Measurements from ENCODE around the gene HOXA3.

The HOXA3 gene

DNA sequence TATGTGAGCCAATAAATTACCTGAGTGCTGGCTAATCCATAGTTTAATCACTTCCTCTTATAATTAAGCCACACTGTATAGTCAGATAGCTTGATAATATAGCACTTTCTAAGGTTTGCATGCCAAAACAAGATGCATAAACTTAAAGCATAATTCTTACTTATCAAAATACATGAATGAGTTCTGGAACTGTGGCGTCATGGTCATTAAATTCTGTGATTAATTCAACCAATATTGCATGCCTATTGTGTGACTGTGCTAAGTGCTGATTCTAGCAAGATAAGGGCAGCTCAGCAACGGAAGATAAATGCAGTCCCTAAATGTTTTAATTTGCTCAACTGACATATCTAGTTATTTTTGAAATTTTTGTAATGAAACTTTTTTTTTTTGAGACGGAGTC lies 86.2 kb downstream of the HOXA3 start:
- no peaks in the 10 kb centered on the region for H3K9me3 ChIP-seq
- no peaks in the 10 kb centered on the region for H3K4me1 ChIP-seq (ENCODE audit: control insufficient read depth in 1 of 2, insufficient read depth in 1 of 2, low read depth in 1 of 2, low read length in 1 of 2)
- H3K27ac ChIP-seq, result no peak overlapping the region
- no peaks in the 10 kb centered on the region for H3K27me3 ChIP-seq
- TF ChIP-seq, protein P1, sequence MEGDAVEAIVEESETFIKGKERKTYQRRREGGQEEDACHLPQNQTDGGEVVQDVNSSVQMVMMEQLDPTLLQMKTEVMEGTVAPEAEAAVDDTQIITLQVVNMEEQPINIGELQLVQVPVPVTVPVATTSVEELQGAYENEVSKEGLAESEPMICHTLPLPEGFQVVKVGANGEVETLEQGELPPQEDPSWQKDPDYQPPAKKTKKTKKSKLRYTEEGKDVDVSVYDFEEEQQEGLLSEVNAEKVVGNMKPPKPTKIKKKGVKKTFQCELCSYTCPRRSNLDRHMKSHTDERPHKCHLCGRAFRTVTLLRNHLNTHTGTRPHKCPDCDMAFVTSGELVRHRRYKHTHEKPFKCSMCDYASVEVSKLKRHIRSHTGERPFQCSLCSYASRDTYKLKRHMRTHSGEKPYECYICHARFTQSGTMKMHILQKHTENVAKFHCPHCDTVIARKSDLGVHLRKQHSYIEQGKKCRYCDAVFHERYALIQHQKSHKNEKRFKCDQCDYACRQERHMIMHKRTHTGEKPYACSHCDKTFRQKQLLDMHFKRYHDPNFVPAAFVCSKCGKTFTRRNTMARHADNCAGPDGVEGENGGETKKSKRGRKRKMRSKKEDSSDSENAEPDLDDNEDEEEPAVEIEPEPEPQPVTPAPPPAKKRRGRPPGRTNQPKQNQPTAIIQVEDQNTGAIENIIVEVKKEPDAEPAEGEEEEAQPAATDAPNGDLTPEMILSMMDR (IDR thresholded peaks at IDR 0.05), result no peak
- H3K4me3 ChIP-seq (ENCODE audit: low read depth in 1 of 2, low read length in 1 of 2), result no peak overlapping the region
- H3K36me3 ChIP-seq, result no peaks in the 10 kb centered on the region

DNA sequence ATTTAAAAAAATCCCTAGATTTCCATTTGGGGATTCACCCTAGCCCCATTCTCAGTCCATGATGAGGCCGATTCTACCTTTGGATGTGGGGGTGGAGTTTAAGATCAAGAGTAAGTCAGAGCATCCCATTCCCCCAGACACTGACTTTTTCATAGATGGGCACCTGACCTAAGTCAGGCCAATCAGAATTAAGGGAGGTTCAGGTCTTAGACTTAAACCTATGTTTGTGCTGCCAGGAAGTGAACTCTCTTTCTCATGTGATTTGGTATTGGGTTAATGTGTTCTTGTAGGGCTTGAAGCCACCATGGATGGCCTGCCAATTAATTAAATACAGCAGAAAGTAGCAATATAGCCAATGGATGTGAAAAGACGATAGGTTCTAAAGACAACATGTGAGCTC lies 86.7 kb downstream of the HOXA3 start:
- Histone ChIP-seq H3K27me3 (no peaks in the 10 kb centered on the region), H3K27ac (no peak overlapping the region), H3K4me3 (ENCODE audit: low read depth in 1 of 2, low read length in 1 of 2) (no peak overlapping the region), H3K36me3 (no peaks in the 10 kb centered on the region), H3K9me3 (no peaks in the 10 kb centered on the region), H3K4me1 (ENCODE audit: control insufficient read depth in 1 of 2, insufficient read depth in 1 of 2, low read depth in 1 of 2, low read length in 1 of 2) (no peaks in the 10 kb centered on the region)
- TF ChIP-seq, protein P1 (IDR thresholded peaks at IDR 0.05), result no peak

DNA sequence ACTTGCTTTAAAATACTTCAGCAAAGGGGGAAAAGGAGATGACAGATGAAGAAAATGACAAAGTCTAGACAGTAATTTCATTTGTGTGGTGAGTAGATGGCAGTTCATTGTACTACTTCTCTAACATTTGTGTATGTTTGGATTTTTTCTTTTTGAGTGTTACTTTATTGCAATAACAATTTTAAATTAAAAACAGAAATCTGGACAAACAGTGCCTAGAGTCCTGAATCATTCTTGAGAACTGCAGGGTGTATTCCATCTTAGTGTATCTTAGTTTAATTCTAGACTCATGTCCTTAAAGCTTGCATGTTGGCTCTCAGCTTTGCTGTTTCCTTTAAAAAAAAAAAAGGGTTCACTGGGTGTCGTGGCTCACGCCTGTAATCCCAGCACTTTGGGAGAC lies 87.7 kb downstream of the HOXA3 start:
- Histone ChIP-seq H3K27ac (no peak overlapping the region), H3K9me3 (no peaks in the 10 kb centered on the region), H3K4me1 (ENCODE audit: control insufficient read depth in 1 of 2, insufficient read depth in 1 of 2, low read depth in 1 of 2, low read length in 1 of 2) (no peaks in the 10 kb centered on the region), H3K36me3 (no peaks in the 10 kb centered on the region), H3K4me3 (ENCODE audit: low read depth in 1 of 2, low read length in 1 of 2) (no peak overlapping the region), H3K27me3 (no peaks in the 10 kb centered on the region)
- TF ChIP-seq, protein P1 (IDR thresholded peaks at IDR 0.05), result no peak

DNA sequence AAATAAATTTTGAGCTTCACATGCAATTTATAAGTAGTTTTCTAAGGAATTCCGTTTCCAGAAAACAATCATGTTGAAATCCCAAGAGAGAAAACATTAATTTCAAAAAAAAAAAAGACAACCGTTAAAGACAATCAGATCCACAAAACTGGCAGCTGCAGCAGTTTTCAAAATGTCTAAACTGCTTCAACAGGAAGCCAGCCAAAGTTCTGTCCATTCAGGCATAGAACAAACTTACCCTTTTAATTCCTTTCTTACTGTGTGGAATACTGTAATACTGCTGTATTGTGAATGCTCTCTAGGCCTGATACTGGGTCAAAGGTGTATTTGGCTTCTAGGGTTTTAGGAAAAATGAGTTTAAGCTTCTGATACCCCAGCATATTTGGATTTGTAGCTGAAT lies 88.2 kb downstream of the HOXA3 start:
- no peaks in the 10 kb centered on the region for H3K4me1 ChIP-seq (ENCODE audit: control insufficient read depth in 1 of 2, insufficient read depth in 1 of 2, low read depth in 1 of 2, low read length in 1 of 2)
- H3K27ac ChIP-seq, result no peak overlapping the region
- no peak overlapping the region for H3K4me3 ChIP-seq (ENCODE audit: low read depth in 1 of 2, low read length in 1 of 2)
- no peaks in the 10 kb centered on the region for H3K9me3 ChIP-seq
- TF ChIP-seq, protein P1 (IDR thresholded peaks at IDR 0.05), result no peak
- no peaks in the 10 kb centered on the region for H3K36me3 ChIP-seq
- H3K27me3 ChIP-seq, result no peaks in the 10 kb centered on the region

DNA sequence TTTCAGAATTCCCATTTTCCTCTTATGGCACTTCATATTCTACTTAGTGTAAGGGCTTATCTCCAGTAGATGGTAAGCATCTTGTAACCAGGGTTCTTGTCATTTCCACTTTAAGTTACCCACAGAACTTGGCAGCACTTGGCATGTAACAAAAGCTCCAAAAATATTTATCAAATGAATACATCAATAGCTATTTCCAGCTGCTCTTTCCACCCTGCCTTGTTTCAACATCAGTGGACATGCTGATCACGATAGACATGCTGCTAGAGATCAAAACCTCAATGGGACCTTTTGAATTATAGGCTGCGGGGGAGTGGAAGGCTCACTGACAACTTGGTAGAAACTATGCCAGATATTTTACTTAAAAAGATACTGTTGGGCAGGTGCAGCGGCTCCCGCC lies 89.4 kb downstream of the HOXA3 start:
- Histone ChIP-seq H3K4me1 (ENCODE audit: control insufficient read depth in 1 of 2, insufficient read depth in 1 of 2, low read depth in 1 of 2, low read length in 1 of 2) (no peaks in the 10 kb centered on the region), H3K36me3 (no peaks in the 10 kb centered on the region), H3K27ac (no peak overlapping the region), H3K4me3 (ENCODE audit: low read depth in 1 of 2, low read length in 1 of 2) (no peak overlapping the region), H3K27me3 (no peaks in the 10 kb centered on the region), H3K9me3 (no peaks in the 10 kb centered on the region)
- TF ChIP-seq, protein P1 (IDR thresholded peaks at IDR 0.05), result no peak
